Measurements from ENCODE around the gene F2RL1. TPM values are rescaled to one million over a fixed set of nuclear protein-coding genes. Genes with fewer than 3 reads are reported as not detected.
"Not testable (repeated sequence)": the region's sequence is repeated elsewhere in the genome, so short reads cannot be mapped to it uniquely, and the experiment has no call there.

F2RL1 gene
- polyA plus RNA-seq, 1 donor from 2014 or later: 0.12 TPM

DNA sequence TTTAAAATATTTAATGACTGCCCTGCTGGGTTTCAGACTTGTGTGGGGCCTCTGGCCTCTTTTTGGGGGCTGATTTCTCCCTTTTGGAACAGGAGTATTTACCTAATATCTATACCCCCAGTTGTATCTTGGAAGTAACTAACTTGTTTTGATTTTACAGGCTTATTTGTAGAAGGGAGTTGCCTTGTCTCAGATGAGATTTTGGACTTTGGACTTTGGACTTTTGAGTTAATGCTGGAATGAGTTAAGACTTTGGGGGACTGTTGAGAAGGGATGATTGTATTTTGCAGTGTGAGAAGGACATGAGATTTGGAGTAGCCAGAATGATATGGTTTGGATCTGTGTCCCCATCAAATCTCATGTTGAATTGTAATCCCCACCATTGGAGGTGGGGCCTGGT, 36.7 kb downstream of the F2RL1 start:
- H3K4me3 ChIP-seq (ENCODE audit: low read length); H3K27ac ChIP-seq (ENCODE audit: low read length); H3K27me3 ChIP-seq (ENCODE audit: insufficient read depth, low read depth, low read length); H3K79me2 ChIP-seq (replicated peaks; ENCODE audit: insufficient read depth, low read length); H3K9me3 ChIP-seq (ENCODE audit: low read length); H4K20me1 ChIP-seq (ENCODE audit: insufficient read depth); H3K9ac ChIP-seq (ENCODE audit: low read length); H3K36me3 ChIP-seq (ENCODE audit: insufficient read depth, low read length); H2AFZ ChIP-seq (ENCODE audit: low read depth, low read length); H3K4me2 ChIP-seq (ENCODE audit: low read length); H3F3A ChIP-seq (ENCODE audit: insufficient read depth, low read length, poor library complexity, severe bottlenecking); H3K9me2 ChIP-seq (ENCODE audit: insufficient read depth, low read length): not testable (repeated sequence)

DNA sequence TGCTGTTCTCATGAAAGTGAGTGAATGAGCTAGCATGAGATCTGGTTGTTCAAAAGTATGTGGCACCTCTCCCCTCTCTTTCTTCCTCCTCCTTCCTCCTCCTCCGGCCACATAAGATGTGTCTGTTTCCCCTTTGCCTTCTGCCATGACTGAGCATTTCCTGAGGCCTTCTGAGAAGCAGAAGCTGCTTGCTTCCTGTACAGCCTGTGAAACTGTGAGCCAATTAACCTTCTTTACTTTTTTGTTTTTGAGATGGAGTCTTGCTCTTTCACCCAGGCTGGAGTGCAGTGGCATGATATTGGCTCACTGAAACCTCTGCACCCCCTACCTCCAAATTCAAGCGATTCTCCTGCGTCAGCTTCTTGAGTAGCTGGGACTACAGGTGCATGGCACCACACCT, 37.1 kb downstream of the F2RL1 start:
- Histone ChIP-seq H3K4me2 (ENCODE audit: low read length) (no peak overlapping the region), H3K27me3 (ENCODE audit: insufficient read depth, low read depth, low read length) (no peaks in the 10 kb centered on the region), H4K20me1 (ENCODE audit: insufficient read depth) (no peaks in the 10 kb centered on the region), H3K36me3 (ENCODE audit: insufficient read depth, low read length) (no peaks in the 10 kb centered on the region), H3K27ac (ENCODE audit: low read length) (no peak overlapping the region), H3K9me3 (ENCODE audit: low read length) (no peaks in the 10 kb centered on the region), H3K9me2 (ENCODE audit: insufficient read depth, low read length) (no peaks in the 10 kb centered on the region), H3K9ac (ENCODE audit: low read length) (no peak overlapping the region), H3K79me2 (replicated peaks; ENCODE audit: insufficient read depth, low read length) (no peaks in the 10 kb centered on the region), H3K4me3 (ENCODE audit: low read length) (no peak overlapping the region), H3F3A (ENCODE audit: insufficient read depth, low read length, poor library complexity, severe bottlenecking) (no peaks in the 10 kb centered on the region), H2AFZ (ENCODE audit: low read depth, low read length) (no peak overlapping the region)
- TF ChIP-seq EZH2 (IDR thresholded peaks at IDR 0.05; ENCODE audit: borderline replicate concordance, insufficient read depth, low read length, poor library complexity, severe bottlenecking): no peak
- TF ChIP-seq, protein P1, sequence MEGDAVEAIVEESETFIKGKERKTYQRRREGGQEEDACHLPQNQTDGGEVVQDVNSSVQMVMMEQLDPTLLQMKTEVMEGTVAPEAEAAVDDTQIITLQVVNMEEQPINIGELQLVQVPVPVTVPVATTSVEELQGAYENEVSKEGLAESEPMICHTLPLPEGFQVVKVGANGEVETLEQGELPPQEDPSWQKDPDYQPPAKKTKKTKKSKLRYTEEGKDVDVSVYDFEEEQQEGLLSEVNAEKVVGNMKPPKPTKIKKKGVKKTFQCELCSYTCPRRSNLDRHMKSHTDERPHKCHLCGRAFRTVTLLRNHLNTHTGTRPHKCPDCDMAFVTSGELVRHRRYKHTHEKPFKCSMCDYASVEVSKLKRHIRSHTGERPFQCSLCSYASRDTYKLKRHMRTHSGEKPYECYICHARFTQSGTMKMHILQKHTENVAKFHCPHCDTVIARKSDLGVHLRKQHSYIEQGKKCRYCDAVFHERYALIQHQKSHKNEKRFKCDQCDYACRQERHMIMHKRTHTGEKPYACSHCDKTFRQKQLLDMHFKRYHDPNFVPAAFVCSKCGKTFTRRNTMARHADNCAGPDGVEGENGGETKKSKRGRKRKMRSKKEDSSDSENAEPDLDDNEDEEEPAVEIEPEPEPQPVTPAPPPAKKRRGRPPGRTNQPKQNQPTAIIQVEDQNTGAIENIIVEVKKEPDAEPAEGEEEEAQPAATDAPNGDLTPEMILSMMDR (IDR thresholded peaks at IDR 0.05; ENCODE audit: poor library complexity, severe bottlenecking): no peak
- TF ChIP-seq, protein P2, sequence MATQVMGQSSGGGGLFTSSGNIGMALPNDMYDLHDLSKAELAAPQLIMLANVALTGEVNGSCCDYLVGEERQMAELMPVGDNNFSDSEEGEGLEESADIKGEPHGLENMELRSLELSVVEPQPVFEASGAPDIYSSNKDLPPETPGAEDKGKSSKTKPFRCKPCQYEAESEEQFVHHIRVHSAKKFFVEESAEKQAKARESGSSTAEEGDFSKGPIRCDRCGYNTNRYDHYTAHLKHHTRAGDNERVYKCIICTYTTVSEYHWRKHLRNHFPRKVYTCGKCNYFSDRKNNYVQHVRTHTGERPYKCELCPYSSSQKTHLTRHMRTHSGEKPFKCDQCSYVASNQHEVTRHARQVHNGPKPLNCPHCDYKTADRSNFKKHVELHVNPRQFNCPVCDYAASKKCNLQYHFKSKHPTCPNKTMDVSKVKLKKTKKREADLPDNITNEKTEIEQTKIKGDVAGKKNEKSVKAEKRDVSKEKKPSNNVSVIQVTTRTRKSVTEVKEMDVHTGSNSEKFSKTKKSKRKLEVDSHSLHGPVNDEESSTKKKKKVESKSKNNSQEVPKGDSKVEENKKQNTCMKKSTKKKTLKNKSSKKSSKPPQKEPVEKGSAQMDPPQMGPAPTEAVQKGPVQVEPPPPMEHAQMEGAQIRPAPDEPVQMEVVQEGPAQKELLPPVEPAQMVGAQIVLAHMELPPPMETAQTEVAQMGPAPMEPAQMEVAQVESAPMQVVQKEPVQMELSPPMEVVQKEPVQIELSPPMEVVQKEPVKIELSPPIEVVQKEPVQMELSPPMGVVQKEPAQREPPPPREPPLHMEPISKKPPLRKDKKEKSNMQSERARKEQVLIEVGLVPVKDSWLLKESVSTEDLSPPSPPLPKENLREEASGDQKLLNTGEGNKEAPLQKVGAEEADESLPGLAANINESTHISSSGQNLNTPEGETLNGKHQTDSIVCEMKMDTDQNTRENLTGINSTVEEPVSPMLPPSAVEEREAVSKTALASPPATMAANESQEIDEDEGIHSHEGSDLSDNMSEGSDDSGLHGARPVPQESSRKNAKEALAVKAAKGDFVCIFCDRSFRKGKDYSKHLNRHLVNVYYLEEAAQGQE (IDR thresholded peaks at IDR 0.05; ENCODE audit: borderline replicate concordance): no peak
- TF ChIP-seq MXI1 (conservative IDR thresholded peaks at IDR 0.05; ENCODE audit: poor library complexity, severe bottlenecking): no peak
- no peak for TF ChIP-seq EP300 (conservative IDR thresholded peaks at IDR 0.05; ENCODE audit: poor library complexity, severe bottlenecking)
- no peak for TF ChIP-seq TAF1 (IDR thresholded peaks at IDR 0.05; ENCODE audit: low read depth)
- no peak for TF ChIP-seq POLR2AphosphoS5 (IDR thresholded peaks at IDR 0.05)
- no peak for TF ChIP-seq SMC3 (conservative IDR thresholded peaks at IDR 0.05; ENCODE audit: poor library complexity)

DNA sequence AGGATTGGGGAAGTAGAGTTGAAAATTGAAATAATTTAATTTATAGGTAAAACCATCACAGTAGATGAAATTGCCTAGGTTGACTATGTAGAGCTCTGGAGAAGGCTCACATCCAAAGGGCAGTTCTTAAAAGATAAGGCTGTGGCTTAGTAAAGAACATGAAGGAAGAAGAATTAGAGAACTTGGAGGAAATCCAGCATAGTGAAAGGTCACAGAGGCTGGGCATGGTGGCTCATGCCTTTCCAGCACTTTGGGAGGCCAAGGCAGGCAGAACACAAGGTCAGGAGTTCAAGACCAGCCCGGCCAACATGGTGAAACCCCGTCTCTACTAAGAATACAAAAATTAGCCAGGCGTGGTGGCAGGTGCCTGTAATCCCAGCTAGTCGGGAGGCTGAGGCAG, 38.0 kb downstream of the F2RL1 start:
- H3K79me2 ChIP-seq (replicated peaks; ENCODE audit: insufficient read depth, low read length); H3K4me3 ChIP-seq (ENCODE audit: low read length); H3K36me3 ChIP-seq (ENCODE audit: insufficient read depth, low read length); H3K27ac ChIP-seq (ENCODE audit: low read length); H3K4me2 ChIP-seq (ENCODE audit: low read length); H3K9me2 ChIP-seq (ENCODE audit: insufficient read depth, low read length); H2AFZ ChIP-seq (ENCODE audit: low read depth, low read length); H3K9me3 ChIP-seq (ENCODE audit: low read length); H3K9ac ChIP-seq (ENCODE audit: low read length); H4K20me1 ChIP-seq (ENCODE audit: insufficient read depth); H3F3A ChIP-seq (ENCODE audit: insufficient read depth, low read length, poor library complexity, severe bottlenecking); H3K27me3 ChIP-seq (ENCODE audit: insufficient read depth, low read depth, low read length): not testable (repeated sequence)

Measured in neural cell (in vitro differentiated cells).